ENCODE data around the gene STX1A. TPM values are rescaled to one million over a fixed set of nuclear protein-coding genes. Genes with fewer than 3 reads are reported as not detected.
"Not testable (repeated sequence)": the region's sequence is repeated elsewhere in the genome, so short reads cannot be mapped to it uniquely, and the experiment has no call there.

STX1A gene
- polyA plus RNA-seq, 1 experiment = 12.2 TPM

GRCh38 chr7:73727952-73728351, 8.5 kb upstream of the STX1A start:
- H3K36me3 ChIP-seq (ENCODE audit: control insufficient read depth, insufficient read depth, low read length) = no peaks in the 10 kb centered on the region
- POLR2A ChIA-PET = no interaction called here
- H3K27me3 ChIP-seq (ENCODE audit: control insufficient read depth, insufficient read depth, low read length) = no peaks in the 10 kb centered on the region
- no peak for DNase-seq (ENCODE audit: low read depth)
- CTCF ChIA-PET = interaction anchor here (0.8 to 2.6 kb wide), 5 partner anchors 60 to 122 kb away, joined by 4 to 20 read pairs (median 4); partner anchors contain the start of gene VPS37D
- no peak for TF ChIP-seq CTCF (IDR thresholded peaks at IDR 0.05; ENCODE audit: insufficient read depth, low read depth, low read length)
- no peak overlapping the region for H3K4me3 ChIP-seq (ENCODE audit: low read depth, low read length)

GRCh38 chr7:73726083-73726466, 6.6 kb upstream of the STX1A start:
- TF ChIP-seq CTCF (IDR thresholded peaks at IDR 0.05; ENCODE audit: insufficient read depth, low read depth, low read length) = no peak
- DNase-seq (ENCODE audit: low read depth) = no peak
- no peaks in the 10 kb centered on the region for H3K27me3 ChIP-seq (ENCODE audit: control insufficient read depth, insufficient read depth, low read length)
- H3K36me3 ChIP-seq (ENCODE audit: control insufficient read depth, insufficient read depth, low read length) = no peaks in the 10 kb centered on the region
- no peak overlapping the region for H3K4me3 ChIP-seq (ENCODE audit: low read depth, low read length)
- POLR2A ChIA-PET = no interaction called here
- CTCF ChIA-PET = interaction anchor here (0.6 to 6.2 kb wide), 28 partner anchors 9 to 354 kb away, joined by 3 to 159 read pairs (median 5); partner anchors contain the start of genes ABHD11 and VPS37D

- Histone ChIP-seq H3K36me3 (ENCODE audit: control insufficient read depth, insufficient read depth, low read length) (no peaks in the 10 kb centered on the region), H3K27me3 (ENCODE audit: control insufficient read depth, insufficient read depth, low read length) (no peaks in the 10 kb centered on the region), H3K4me3 (ENCODE audit: low read depth, low read length) (no peak overlapping the region)
- POLR2A ChIA-PET = no interaction called here
- CTCF ChIA-PET = interaction anchor here (6.2 kb wide), 1 partner anchor 119 kb away, joined by 159 read pairs; no protein-coding TSS in a partner anchor
- no peak for TF ChIP-seq CTCF (IDR thresholded peaks at IDR 0.05; ENCODE audit: insufficient read depth, low read depth, low read length)
- DNase-seq (ENCODE audit: low read depth) = no peak
These were observed 4.3 kb upstream of the STX1A start for GRCh38 chr7:73723813-73724212.

- CTCF ChIA-PET = interaction anchor here (0.6 to 6.2 kb wide), 5 partner anchors 9 to 118 kb away, joined by 3 to 159 read pairs (median 3); no protein-coding TSS in a partner anchor
- Histone ChIP-seq H3K4me3 (ENCODE audit: low read depth, low read length) (no peak overlapping the region), H3K36me3 (ENCODE audit: control insufficient read depth, insufficient read depth, low read length) (no peaks in the 10 kb centered on the region), H3K27me3 (ENCODE audit: control insufficient read depth, insufficient read depth, low read length) (no peaks in the 10 kb centered on the region)
- POLR2A ChIA-PET = no interaction called here
- DNase-seq (ENCODE audit: low read depth) = no peak
- no peak for TF ChIP-seq CTCF (IDR thresholded peaks at IDR 0.05; ENCODE audit: insufficient read depth, low read depth, low read length)
These were observed 3.3 kb upstream of the STX1A start for GRCh38 chr7:73722785-73723184.

- H3K27me3 ChIP-seq (ENCODE audit: control insufficient read depth, insufficient read depth, low read length); POLR2A ChIA-PET; H3K36me3 ChIP-seq (ENCODE audit: control insufficient read depth, insufficient read depth, low read length); H3K4me3 ChIP-seq (ENCODE audit: low read depth, low read length); DNase-seq (ENCODE audit: low read depth): not testable (repeated sequence)
- CTCF ChIA-PET = interaction anchor here (0.9 to 6.2 kb wide), 4 partner anchors 8 to 117 kb away, joined by 3 to 159 read pairs (median 4); no protein-coding TSS in a partner anchor
These were observed 2.7 kb upstream of the STX1A start for GRCh38 chr7:73722182-73722581.

GRCh38 chr7:73721377-73721817, 1.9 kb upstream of the STX1A start:
- no peak for TF ChIP-seq CTCF (IDR thresholded peaks at IDR 0.05; ENCODE audit: insufficient read depth, low read depth, low read length)
- no peaks in the 10 kb centered on the region for H3K36me3 ChIP-seq (ENCODE audit: control insufficient read depth, insufficient read depth, low read length)
- DNase-seq (ENCODE audit: low read depth) = no peak
- H3K27me3 ChIP-seq (ENCODE audit: control insufficient read depth, insufficient read depth, low read length) = no peaks in the 10 kb centered on the region
- no peak overlapping the region for H3K4me3 ChIP-seq (ENCODE audit: low read depth, low read length)
- ChIA-PET POLR2A (interaction anchor here (0.6 kb wide), 1 partner anchor 10 kb away, joined by 3 read pairs; no protein-coding TSS in a partner anchor), CTCF (interaction anchor here (6.2 kb wide), 1 partner anchor 116 kb away, joined by 159 read pairs; no protein-coding TSS in a partner anchor)

GRCh38 chr7:73720443-73720842, 974 bp upstream of the STX1A start:
- H3K36me3 ChIP-seq (ENCODE audit: control insufficient read depth, insufficient read depth, low read length); H3K4me3 ChIP-seq (ENCODE audit: low read depth, low read length); DNase-seq (ENCODE audit: low read depth); H3K27me3 ChIP-seq (ENCODE audit: control insufficient read depth, insufficient read depth, low read length); POLR2A ChIA-PET: not testable (repeated sequence)
- CTCF ChIA-PET = interaction anchor here (0.8 to 1.9 kb wide), 6 partner anchors 16 to 114 kb away, joined by 3 to 18 read pairs (median 3); no protein-coding TSS in a partner anchor

Data from BJ (cell line).